Measurements from ENCODE around the gene TRRAP.

DNA sequence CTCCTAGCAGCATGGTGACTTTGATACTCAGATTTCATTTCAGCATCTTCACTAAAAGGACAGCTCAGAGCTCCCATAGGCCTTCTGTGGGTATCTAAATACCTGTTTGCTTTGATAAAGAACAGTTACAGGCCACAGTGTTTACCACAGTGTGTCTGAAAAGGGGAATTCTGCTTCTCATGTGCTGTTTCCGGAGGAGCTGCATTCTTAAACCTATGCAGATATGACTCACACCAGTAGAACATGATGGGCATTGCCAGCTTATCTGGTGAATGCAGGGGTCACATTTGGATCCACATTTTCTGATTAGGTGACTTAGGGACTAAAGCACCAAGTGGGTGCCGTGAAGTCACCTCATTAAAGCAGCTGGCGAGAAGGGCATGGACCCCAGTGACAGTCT, 52.6 kb downstream of the TRRAP start:
- TF ChIP-seq, protein P1, sequence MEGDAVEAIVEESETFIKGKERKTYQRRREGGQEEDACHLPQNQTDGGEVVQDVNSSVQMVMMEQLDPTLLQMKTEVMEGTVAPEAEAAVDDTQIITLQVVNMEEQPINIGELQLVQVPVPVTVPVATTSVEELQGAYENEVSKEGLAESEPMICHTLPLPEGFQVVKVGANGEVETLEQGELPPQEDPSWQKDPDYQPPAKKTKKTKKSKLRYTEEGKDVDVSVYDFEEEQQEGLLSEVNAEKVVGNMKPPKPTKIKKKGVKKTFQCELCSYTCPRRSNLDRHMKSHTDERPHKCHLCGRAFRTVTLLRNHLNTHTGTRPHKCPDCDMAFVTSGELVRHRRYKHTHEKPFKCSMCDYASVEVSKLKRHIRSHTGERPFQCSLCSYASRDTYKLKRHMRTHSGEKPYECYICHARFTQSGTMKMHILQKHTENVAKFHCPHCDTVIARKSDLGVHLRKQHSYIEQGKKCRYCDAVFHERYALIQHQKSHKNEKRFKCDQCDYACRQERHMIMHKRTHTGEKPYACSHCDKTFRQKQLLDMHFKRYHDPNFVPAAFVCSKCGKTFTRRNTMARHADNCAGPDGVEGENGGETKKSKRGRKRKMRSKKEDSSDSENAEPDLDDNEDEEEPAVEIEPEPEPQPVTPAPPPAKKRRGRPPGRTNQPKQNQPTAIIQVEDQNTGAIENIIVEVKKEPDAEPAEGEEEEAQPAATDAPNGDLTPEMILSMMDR (IDR thresholded peaks at IDR 0.05; ENCODE audit: insufficient read depth, low read length), result no peak
- no peak for TF ChIP-seq POLR2AphosphoS5 (IDR thresholded peaks at IDR 0.05; ENCODE audit: low read depth)
- no peak for TF ChIP-seq GABPA (IDR thresholded peaks at IDR 0.05; ENCODE audit: low read depth)
- TF ChIP-seq, protein P2, sequence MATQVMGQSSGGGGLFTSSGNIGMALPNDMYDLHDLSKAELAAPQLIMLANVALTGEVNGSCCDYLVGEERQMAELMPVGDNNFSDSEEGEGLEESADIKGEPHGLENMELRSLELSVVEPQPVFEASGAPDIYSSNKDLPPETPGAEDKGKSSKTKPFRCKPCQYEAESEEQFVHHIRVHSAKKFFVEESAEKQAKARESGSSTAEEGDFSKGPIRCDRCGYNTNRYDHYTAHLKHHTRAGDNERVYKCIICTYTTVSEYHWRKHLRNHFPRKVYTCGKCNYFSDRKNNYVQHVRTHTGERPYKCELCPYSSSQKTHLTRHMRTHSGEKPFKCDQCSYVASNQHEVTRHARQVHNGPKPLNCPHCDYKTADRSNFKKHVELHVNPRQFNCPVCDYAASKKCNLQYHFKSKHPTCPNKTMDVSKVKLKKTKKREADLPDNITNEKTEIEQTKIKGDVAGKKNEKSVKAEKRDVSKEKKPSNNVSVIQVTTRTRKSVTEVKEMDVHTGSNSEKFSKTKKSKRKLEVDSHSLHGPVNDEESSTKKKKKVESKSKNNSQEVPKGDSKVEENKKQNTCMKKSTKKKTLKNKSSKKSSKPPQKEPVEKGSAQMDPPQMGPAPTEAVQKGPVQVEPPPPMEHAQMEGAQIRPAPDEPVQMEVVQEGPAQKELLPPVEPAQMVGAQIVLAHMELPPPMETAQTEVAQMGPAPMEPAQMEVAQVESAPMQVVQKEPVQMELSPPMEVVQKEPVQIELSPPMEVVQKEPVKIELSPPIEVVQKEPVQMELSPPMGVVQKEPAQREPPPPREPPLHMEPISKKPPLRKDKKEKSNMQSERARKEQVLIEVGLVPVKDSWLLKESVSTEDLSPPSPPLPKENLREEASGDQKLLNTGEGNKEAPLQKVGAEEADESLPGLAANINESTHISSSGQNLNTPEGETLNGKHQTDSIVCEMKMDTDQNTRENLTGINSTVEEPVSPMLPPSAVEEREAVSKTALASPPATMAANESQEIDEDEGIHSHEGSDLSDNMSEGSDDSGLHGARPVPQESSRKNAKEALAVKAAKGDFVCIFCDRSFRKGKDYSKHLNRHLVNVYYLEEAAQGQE (IDR thresholded peaks at IDR 0.05; ENCODE audit: insufficient replicate concordance, low read depth), result no peak
- TF ChIP-seq SPI1 (IDR thresholded peaks at IDR 0.05; ENCODE audit: borderline replicate concordance, low read depth), result no peak
